Sigmoid colon (tissue), 4 donors: ENCODE measurements around the gene PEX14.

Source experiments
- EP300 ChIP-seq, 4 donors: sonication (generic); formaldehyde crosslinking; IDR thresholded peaks; one replicate each; pipeline ENCODE4 v1.6.1; 2017; ENCODE audit warnings: antibody characterized with exemption in 4 of 4
- POLR2A ChIP-seq, 2 donors: fragments of 450-650 bp; IDR thresholded peaks; one replicate each; pipeline ENCODE4 v1.6.1; 2016; ENCODE audit warnings: antibody characterized with exemption in 2 of 2, mild to moderate bottlenecking in 2 of 2, moderate library complexity in 2 of 2
- TF ChIP-seq, protein P1 (sequence below), 4 experiments: fragments of 450-650 bp in 3 of 4; fragments of 200-600 bp in 1 of 4; IDR thresholded peaks; one replicate each; pipeline ENCODE4 v1.5.1; 2016 to 2019; ENCODE audit warnings: antibody characterized with exemption in 4 of 4, mild to moderate bottlenecking in 3 of 4, moderate library complexity in 2 of 4

DNA sequence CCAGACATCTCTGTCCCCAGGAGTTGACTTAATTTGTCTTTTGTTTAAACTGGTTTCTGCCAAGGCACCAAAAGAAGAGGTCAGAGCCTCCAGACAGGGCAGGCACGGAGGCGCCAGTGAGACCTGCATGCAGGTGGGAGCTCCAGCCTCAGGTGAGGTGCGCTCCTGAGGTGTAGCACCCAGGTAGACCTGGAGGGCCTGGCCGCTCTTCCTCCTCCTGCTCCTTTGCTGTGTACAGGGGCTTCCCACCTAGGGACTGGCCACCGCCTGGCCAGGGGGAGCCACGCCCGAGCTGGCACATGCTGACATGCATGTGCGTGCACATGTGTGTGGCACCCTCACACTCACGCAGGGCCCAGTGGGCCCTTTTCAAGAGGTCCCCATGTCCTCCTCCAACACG is 158.7 kb downstream of the PEX14 start:
- TF ChIP-seq POLR2A (IDR thresholded peaks at IDR 0.05): no peak
- TF ChIP-seq, protein P1, sequence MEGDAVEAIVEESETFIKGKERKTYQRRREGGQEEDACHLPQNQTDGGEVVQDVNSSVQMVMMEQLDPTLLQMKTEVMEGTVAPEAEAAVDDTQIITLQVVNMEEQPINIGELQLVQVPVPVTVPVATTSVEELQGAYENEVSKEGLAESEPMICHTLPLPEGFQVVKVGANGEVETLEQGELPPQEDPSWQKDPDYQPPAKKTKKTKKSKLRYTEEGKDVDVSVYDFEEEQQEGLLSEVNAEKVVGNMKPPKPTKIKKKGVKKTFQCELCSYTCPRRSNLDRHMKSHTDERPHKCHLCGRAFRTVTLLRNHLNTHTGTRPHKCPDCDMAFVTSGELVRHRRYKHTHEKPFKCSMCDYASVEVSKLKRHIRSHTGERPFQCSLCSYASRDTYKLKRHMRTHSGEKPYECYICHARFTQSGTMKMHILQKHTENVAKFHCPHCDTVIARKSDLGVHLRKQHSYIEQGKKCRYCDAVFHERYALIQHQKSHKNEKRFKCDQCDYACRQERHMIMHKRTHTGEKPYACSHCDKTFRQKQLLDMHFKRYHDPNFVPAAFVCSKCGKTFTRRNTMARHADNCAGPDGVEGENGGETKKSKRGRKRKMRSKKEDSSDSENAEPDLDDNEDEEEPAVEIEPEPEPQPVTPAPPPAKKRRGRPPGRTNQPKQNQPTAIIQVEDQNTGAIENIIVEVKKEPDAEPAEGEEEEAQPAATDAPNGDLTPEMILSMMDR (IDR thresholded peaks at IDR 0.05): no peak
- TF ChIP-seq EP300 (IDR thresholded peaks at IDR 0.05): no peak
